ENCODE measurements around the gene UPK1A.

UPK1A gene

DNA sequence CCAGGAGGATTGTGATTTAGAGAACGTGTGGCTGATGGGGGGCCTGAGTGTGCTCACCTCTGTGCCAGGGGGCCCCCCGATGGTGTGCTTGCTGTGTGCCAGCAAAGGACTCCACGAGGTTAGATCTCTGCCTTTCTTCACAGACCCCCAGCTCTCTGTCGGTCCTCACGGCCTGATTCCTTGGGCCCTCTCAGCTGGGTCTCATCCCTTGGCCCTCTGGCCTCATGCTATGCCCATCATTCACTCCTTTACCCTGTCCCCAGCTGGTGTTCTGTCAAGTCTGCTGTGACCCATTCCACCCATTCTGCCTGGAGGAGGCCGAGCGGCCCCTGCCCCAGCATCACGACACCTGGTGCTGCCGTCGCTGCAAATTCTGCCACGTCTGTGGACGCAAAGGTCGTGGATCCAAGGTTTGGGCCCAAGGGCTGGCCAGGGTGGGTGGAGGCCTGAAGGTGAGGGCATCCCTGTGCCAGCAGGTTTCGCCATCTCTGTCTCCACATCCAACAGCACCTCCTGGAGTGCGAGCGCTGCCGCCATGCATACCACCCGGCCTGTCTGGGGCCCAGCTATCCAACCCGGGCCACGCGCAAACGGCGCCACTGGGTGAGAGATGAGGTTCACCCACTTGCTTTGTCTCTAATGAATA is 59.0 kb downstream of the UPK1A start:
- no peak overlapping the region for H3K27ac Mint-ChIP-seq
- peaks cover 5% of the 10 kb centered on the region for H3K4me1 Mint-ChIP-seq (ENCODE audit: low read depth)
- no peaks in the 10 kb centered on the region for H3K9me3 Mint-ChIP-seq
- peaks cover 85% of the 10 kb centered on the region for H3K36me3 Mint-ChIP-seq (ENCODE audit: low read depth)
- no peaks in the 10 kb centered on the region for H3K27me3 Mint-ChIP-seq
- H3K4me3 Mint-ChIP-seq: no peak overlapping the region

GRCh38 chr19:35727053-35727955 is 61.0 kb downstream of the UPK1A start:
- Mint-ChIP-seq H3K27me3 (no peaks in the 10 kb centered on the region), H3K4me3 (no peak overlapping the region), H3K27ac (no peak overlapping the region), H3K36me3 (ENCODE audit: low read depth) (peaks cover 85% of the 10 kb centered on the region), H3K9me3 (no peaks in the 10 kb centered on the region), H3K4me1 (ENCODE audit: low read depth) (peaks cover 5% of the 10 kb centered on the region)
